Stimulated activated CD4-positive, alpha-beta T cell treated with anti-CD3 and anti-CD28 coated beads, Interleukin-2, amount 100 ng/mL, for 24 hours (primary cell): Measurements from ENCODE around the gene PRPF18.

ENCODE experiments used
- DNase-seq, 2 donors: peaks; one replicate each; pipeline ENCODE4 v3.0.0-alpha.2; 2020

The PRPF18 gene

GRCh38 chr10:13671904-13672303, 85.1 kb downstream of the PRPF18 start:
- DNase-seq: no peak

DNA sequence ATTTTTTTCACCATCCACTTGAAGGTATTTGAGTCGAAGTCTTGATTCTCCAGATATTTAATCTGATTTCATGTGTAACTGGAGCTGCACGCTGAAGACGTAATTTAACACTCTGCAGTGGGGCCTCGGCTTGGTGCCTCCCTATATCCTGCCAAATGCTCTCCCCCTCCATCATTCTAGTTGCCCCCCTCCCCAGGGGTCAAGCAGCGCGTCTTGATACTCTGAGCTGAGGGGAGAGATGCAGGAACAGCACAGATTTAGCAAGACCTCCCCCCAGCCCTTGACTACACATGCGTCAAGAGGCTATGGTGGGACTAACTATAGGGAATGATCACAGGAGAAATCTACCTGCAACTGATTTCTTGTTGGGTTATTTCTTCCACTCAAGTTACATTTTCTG, 85.8 kb downstream of the PRPF18 start:
- DNase-seq: no peak

- no peak for DNase-seq
Measured at GRCh38 chr10:13673156-13673555, 86.4 kb downstream of the PRPF18 start.

GRCh38 chr10:13674645-13675588, 88.2 kb downstream of the PRPF18 start:
- no peak for DNase-seq

- no peak for DNase-seq
Measured at GRCh38 chr10:13678101-13678843, 91.5 kb downstream of the PRPF18 start.
